GM18517 (cell line): ENCODE data around the gene MOB3B.

Experiments used
- ATAC-seq: cut with Tn5 transposase; IDR thresholded peaks from one replicate; pipeline ENCODE4 v1.9.1; 2021; ENCODE audit warnings: mild to moderate bottlenecking, moderate library complexity; ENCODE audit not compliant: unreplicated experiment

Gene MOB3B

DNA sequence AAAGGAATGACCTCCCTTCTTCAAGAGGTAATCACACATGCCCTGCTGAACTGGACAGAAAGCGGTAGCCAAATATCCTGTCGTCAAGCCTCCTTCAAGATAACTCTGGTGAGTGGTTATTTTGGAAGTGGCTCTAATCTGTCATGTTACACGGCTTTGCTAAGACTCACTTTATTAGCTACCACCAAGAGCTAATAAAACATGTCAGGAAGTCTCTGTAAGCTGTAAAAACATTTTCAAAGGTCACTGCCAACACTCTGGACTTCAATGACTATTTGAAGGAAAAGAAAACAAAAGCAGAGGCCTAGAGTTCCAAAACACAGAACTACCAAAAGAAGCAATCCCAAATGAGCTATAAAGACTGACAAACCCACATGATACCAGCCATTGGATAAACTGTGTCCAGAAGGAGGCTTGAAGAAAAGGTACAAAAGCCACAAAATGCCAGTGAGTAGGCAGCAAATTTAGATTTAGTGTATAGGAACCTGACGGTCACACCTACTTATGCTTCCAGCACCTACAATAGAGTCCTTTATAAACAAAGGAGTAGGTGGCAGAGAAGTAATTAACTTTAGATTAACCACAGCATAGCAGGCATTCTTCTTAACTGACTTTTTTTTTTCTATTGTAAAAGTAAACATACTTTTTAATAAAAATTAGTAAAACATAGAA lies 135.3 kb downstream of the MOB3B start:
- no peak for ATAC-seq

DNA sequence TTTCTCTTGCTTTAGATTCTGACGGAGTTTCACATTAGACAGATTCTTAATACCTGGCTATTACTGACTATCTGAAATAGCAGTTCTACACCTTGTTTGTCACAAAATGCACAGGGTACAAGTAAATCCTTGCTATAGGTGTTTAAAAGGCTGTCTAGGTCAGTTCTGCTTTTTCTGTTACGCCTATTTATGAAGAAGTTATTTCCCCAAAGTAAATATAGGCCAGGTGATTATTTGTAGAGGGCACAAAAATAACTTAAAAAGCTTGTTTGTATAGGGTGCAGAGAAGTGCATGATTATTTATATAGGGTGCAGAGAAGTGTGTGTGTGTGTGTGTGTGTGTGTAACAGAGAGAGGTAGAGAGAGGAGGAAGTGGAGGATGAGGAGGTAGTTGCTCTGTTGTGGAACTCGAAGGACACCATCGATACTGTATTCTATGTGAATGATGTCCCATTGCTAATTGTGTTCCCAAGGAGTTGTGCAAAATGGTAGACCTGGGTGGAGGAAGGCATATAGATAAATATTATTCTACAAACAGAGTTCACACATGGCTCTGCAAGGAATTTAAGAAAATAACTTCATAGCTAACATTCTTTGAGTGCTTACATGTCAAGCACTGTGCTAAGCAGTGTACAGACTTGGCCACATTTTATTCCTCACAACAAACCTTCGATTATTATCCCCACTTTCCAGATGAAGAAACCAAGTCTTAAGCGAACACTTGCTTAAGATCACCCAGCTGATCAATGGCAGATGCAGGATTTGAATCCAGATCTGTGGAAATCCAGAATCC lies 136.4 kb downstream of the MOB3B start:
- ATAC-seq = no peak

DNA sequence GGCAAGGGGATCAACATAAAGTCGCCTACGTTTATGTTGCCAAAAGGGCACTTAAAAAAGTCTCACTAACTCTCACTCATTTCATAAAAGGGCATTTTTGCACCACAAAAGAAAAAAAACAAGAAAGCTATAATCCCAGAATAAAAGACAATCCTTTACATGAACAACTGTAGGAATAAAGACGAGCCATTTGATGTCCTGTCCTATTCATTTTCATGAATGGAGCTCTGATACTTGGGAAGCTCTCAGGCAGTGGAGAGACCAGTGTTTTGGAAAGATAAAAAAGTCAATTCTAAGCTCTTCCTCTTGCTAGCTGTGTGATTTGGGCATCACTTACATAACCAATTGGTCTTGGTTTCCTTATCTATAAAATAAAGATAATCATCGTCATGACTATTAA lies 137.2 kb downstream of the MOB3B start:
- no peak for ATAC-seq

DNA sequence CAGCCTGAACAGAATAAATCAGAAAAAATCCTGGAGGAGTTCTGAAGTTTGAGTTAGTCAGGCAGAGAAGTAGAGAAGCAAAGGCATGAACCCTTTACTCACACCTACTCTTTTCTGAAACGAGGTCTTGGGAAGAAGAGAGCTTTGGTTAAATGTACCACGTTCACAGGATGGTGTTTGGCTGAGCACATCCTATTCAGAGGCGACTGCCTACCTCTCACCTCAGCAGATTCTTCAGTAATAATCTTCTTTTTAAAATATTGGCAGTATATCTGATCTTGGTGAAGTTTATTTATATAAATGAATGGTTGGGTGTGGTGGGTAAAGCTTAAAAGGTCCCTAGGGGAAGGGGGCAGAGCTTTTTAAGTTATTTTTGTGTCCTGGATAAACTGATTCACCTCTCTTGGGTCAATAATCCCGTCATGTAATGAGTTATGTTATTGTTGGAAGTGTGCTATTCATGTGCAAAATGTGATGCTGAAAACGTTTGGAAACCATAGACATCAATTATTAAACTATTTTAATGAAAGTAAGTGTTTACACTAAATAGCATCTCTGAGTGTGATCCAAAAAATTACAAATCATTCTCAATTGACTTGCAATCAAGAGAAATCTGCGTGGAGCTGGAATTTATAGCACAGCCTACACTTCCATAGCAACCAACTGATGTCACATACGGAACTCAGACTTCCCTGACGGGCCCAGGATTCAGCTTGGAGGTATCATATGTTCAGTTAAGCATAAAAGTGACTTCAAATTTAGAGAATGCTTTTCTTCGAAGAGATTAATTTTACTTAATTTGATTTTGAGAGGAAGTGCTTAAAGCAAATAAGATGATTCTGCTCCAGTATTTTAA lies 138.3 kb downstream of the MOB3B start:
- no peak for ATAC-seq

DNA sequence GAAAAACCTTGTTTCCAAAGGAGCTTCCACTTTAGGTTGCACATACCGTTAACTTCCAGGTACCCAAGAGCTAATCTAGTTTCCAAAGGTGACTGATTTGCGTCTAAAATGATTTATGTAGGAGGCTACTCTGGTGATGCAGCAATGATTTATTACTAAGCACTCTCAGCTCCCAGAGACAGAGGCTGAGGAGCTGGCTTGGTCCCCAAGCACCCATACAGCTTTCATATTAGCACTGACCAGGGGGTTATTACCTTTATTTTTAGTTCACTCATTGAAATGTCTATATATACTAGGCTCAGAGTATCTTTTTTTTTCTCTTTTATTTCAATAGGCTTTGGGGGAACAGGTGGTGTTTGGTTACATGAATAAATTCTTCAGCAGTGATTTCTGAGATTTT lies 141.5 kb downstream of the MOB3B start:
- no peak for ATAC-seq

DNA sequence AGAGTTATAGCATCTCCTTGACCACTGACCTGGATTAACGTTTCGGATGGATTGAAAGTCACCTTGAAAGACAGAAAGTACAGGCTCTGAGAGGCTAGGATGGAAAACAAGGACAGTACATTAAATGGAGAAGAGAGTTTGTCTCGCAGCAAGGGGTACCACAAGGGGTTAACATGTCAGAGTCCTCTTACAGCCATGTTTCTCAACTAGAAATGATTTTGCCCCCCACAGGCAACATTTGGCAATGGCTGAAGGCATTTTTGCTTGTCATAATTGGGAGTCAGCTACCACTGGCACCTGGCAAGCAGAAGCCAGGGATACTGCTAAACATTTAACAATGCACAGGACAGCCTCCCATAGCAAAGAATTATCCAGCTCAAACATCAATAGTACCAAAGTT lies 141.9 kb downstream of the MOB3B start:
- no peak for ATAC-seq

GRCh38 chr9:27386571-27387091 lies 143.0 kb downstream of the MOB3B start:
- no peak for ATAC-seq

DNA sequence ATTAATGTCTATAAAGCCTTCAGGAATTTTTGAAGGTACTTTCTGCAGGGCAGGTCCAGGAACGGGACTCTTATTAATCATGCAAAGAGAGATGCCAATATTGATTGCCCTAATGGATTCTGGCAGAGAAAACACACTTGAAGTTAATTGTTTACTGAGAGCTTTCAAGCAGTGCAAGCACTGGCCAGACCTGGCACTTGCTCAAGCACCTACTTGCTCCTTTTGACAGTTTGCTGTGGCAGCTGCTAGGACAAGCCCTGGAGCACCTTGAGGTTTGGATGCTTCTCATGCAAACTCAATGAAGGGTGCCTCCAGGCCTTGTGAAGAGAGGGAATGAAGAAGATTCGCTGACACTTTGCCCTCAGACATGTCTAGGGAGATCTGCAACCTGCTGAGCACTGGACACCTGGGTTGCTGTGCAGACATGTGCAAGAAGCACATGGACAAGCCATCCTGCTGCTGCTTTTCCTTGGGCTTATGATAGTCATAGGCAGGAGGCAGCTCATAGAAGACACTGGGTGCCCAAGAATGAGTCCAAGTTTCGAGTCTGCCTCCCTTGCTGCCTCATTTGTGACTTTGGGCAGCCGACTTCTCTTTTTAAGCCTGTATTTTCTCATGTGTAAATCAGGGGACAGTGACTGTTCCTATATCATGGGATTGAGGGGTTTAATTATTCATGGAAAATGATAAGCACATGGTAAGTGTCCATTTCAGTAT lies 143.8 kb downstream of the MOB3B start:
- no peak for ATAC-seq

- ATAC-seq = no peak
Measured at GRCh38 chr9:27384262-27385014, 145.2 kb downstream of the MOB3B start.

DNA sequence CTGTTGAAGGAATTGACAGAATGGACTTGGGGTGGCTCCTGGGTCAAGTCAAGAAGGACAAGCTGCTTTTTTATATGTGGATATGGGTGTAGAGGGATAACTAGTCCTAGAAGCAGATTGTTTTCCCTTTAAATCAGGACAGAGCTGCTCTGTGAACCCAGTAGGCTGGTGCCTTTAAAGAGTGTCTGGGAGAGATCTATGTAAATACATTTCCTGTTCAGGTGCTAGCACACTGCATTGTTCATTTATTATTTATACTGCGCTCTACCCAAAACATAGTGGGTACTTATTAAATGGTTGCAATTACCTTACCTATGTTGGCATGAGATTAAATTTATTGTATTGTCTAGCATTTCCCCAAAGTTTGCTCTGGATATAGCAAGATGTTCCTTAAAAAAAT lies 146.1 kb downstream of the MOB3B start:
- no peak for ATAC-seq

DNA sequence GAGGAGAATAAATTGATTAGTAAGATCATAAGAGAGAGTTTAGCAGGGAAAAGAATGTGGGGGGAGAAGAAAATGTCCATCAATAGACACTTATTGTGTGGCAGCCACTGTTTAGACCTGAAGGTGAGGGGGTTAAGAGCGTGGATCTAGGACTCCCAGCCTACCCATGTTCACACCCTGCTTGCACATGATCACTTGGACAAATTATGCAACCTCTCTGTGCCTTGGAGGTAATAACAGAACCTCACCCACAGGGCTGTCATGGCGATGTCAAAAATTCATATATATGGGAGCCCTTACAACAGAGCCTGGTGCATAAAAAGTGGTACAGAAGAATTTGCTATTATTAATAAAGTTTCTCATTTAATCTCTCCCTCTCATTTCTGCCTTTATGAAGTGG lies 146.6 kb downstream of the MOB3B start:
- no peak for ATAC-seq

GRCh38 chr9:27382308-27382707 lies 147.3 kb downstream of the MOB3B start:
- ATAC-seq = no peak

GRCh38 chr9:27379311-27380251 lies 150.0 kb downstream of the MOB3B start:
- ATAC-seq = peak; percentile 20

DNA sequence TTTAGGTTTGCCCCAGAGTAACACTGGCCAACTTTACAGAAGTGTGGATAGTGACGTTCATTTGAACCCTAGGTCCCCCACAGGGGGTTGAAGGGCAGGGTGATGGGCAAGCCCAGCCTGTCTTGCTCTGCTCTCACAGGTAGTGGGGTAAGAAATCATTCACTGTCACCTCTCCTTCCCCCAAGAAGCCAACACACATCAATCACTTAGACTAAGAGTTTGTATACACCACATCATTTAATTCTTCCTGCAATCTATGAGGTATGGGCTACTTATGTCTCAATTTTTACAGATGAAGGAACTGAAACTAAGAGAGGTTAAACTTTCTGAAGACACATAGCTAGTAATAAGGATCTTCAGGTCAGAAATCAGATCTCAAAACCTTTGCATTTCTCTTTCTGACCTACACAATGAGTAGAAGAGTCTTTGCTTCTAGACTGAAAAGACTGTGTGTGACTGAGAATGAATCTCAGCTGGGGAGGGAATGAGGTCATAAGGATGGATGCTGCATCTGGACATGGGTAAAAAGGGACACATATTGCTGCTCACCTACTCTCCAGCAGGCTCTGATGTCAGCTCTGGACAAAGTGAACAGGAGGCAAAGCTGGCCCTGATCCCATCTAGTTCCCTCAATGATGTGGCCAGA lies 151.7 kb downstream of the MOB3B start:
- ATAC-seq = peak; percentile 87

GRCh38 chr9:27377147-27377807 lies 152.3 kb downstream of the MOB3B start:
- peak; percentile 26 for ATAC-seq

DNA sequence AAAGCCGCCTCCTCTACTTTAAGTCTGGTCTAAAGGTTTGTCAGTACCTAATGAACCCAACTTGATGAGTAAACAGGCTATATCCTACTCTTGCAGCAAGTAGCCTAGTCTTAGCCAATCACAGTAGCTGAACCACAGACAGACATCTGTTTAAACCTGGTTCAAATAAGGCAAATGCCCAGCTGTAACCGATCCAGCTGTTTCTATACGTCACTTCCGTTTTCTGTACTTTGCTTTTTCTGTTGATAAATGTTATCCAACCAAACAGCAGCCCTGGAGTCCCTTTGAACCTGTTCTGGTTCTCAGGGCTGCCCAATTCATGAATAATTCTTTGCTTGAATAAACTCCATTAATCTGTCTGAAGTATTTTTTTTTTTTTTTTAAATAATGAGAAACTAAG lies 155.8 kb downstream of the MOB3B start:
- no peak for ATAC-seq

- ATAC-seq = no peak
Measured at GRCh38 chr9:27372615-27373014, 157.0 kb downstream of the MOB3B start.

DNA sequence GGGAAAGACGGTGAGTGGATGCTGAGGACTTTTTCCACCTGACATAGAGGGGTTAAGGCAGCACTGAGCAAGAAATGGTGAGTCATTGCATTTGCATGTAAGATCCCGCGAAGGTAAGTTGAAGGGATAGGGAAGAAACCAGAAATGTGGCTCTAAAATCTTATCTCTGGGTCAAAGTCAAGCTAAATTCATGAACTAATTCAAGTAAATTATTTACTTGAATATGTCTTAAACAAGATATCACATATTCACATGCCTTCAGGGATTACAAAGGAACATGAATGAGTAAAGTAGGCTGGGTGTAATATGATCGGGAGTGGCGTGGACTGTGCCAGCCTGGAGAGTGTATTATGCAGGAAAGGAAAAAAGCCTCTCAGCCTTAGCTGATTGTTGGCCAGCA lies 158.2 kb downstream of the MOB3B start:
- ATAC-seq = no peak
